Transverse colon (tissue), 4 donors: Measurements from ENCODE around the gene HMGN2. TPM values are rescaled to one million over a fixed set of nuclear protein-coding genes. Genes with fewer than 3 reads are reported as not detected.
A peak's percentile ranks its signal among the peaks of the same experiment; 100 is the strongest.

Experiments used
- DNase-seq: peaks from one replicate; pipeline ENCODE4 v3.0.0-alpha.2; 2019
- H3K27ac ChIP-seq, 4 donors: fragments of 200-600 bp; sonication (generic); 2 replicates each; pipeline ENCODE4 v1.5.1; 2016 to 2018; ENCODE audit warnings: inconsistent platforms in 4 of 4
- H3K27me3 ChIP-seq: fragments of 200-600 bp; sonication (generic); 2 replicates; pipeline ENCODE4 v1.5.1; 2017; ENCODE audit warnings: inconsistent platforms
- H3K36me3 ChIP-seq, 4 donors: fragments of 200-600 bp; sonication (generic); 2 replicates each; pipeline ENCODE4 v1.5.1; 2017 to 2019; ENCODE audit warnings: inconsistent platforms in 4 of 4
- H3K4me1 ChIP-seq, 4 donors: fragments of 200-600 bp; sonication (generic); 2 replicates each; pipeline ENCODE4 v1.5.1; 2017 to 2020; ENCODE audit warnings: inconsistent platforms in 4 of 4
- H3K4me3 ChIP-seq, 4 donors: fragments of 200-600 bp; sonication (generic); 1 replicate in 1 of 4; 2 replicates in 3 of 4; pipeline versions ENCODE4 v1.5.1 to v1.6.1; 2017 to 2019; ENCODE audit warnings: inconsistent platforms in 4 of 4
- H3K9me3 ChIP-seq, 2 donors: fragments of 200-600 bp; sonication (generic); 2 replicates each; pipeline ENCODE4 v1.5.1; 2017 to 2019; ENCODE audit warnings: inconsistent platforms in 2 of 2
- EP300 ChIP-seq: sonication (generic); formaldehyde crosslinking; IDR thresholded peaks from one replicate; pipeline ENCODE4 v1.6.1; 2017; ENCODE audit warnings: antibody characterized with exemption, low read depth
- POLR2A ChIP-seq: fragments of 450-650 bp; IDR thresholded peaks from one replicate; pipeline ENCODE4 v1.6.1; 2016; ENCODE audit warnings: antibody characterized with exemption, mild to moderate bottlenecking, moderate library complexity
- POLR2AphosphoS5 ChIP-seq, 3 donors: sonication (generic); formaldehyde crosslinking; IDR thresholded peaks; one replicate each; pipeline ENCODE4 v1.6.1; 2016; ENCODE audit warnings: antibody characterized with exemption in 3 of 3
- WGBS, 2 donors: methylation state at CpG; one replicate each; pipeline ENCODE4 v1.1.5; 2018; ENCODE audit warnings: low coverage in 1 of 2; 5-methylcytosine and 5-hydroxymethylcytosine counted together
- in situ Hi-C, 4 donors: fragments of 200-750 bp; cut with MboI; loops; one replicate each; pipeline versions ENCODE4 v1.15.0 to v1.15.1; 2017; ENCODE audit warnings: low sequenced_read_pairs in 3 of 4, low pct_ligation_motif_present in 1 of 4, low pct_unique_long_range_greater_than_20kb in 1 of 4
- intact Hi-C: fragments of 100-400 bp; cut with DNase I; formaldehyde crosslinking; loops from one replicate; pipeline ENCODE4 v1.15.1; 2023; ENCODE audit warnings: low total_unique reads
- total RNA-seq, 4 donors: library from RNA; depleted of rRNA; stranded (reverse); fragments of >200 nt; gene quantifications; one replicate each; pipeline ENCODE4 v1.1.0, GENCODE V29; 2016
- TF ChIP-seq, protein P1 (sequence below), 5 experiments: fragments of 200-600 bp in 3 of 5; fragments of 450-650 bp in 2 of 5; sonication (generic) in 3 of 5; IDR thresholded peaks; 1 replicate in 2 of 5; 2 replicates in 3 of 5; pipeline ENCODE4 v1.5.1; 2016 to 2017; ENCODE audit warnings: antibody characterized with exemption in 5 of 5, inconsistent platforms in 3 of 5, mild to moderate bottlenecking in 2 of 5, moderate library complexity in 1 of 5

The HMGN2 gene
- 100 to 1,000 TPM in 3 of 4 donors, 10 to 100 TPM in 1; 58.7 to 194 (median 165) TPM for total RNA-seq

DNA sequence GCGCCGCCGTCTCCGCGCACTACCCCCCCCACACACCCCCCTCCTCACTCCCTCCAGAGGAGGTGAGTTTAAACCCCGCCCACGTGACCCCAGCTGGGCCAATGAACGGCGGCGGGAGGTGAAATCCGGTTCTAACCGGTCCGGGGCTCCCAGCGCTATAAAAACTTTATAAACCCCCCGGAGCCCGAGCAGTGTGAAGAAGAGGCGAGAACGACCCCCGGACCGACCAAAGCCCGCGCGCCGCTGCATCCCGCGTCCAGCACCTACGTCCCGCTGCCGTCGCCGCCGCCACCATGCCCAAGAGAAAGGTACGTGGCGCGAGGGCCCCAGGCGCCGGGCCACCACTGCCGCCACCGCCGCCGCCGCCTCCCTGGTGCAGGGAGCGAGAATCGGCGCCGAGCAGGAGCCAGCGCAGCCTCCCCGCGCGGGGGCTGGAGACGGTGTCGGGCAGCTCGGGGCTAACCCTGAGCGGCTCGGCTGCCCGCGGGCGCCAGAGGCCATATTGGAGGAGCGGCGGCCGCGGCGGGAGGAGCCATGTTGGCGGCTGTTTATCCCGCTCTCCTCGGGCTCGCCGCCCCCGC is at the start of gene HMGN2:
TSS of gene HMGN2 (plus strand) at position 121 of the 581 bp plus-strand sequence. CDS start at position 294, 173 bp downstream.
- WGBS, 2 donors: 0% methylated on average over 24 of the region's 69 CpGs; no CpG with 5 or more reads in 1 of the 2 donors
- intact Hi-C loops: no loop called here
- Histone ChIP-seq H3K36me3 (peaks cover 0 to 23% (median 9%) of the 10 kb centered on the region in 4 donors), H3K27ac (peak within 1 kb of the TSS; percentile 99 to 100 (median 100)), H3K4me3 (peak within 1 kb of the TSS; percentile 83 to 99 (median 90)), H3K27me3 (no peaks in the 10 kb centered on the region), H3K4me1 (peaks cover 13 to 55% (median 41%) of the 10 kb centered on the region in 4 donors), H3K9me3 (no peaks in the 10 kb centered on the region)
- TF ChIP-seq POLR2A: peak; percentile 48
- no peak for TF ChIP-seq EP300
- TF ChIP-seq POLR2AphosphoS5 (IDR thresholded peaks at IDR 0.05): peak in 2 of 3 donors; percentile 2 to 5
- TF ChIP-seq, protein P1, sequence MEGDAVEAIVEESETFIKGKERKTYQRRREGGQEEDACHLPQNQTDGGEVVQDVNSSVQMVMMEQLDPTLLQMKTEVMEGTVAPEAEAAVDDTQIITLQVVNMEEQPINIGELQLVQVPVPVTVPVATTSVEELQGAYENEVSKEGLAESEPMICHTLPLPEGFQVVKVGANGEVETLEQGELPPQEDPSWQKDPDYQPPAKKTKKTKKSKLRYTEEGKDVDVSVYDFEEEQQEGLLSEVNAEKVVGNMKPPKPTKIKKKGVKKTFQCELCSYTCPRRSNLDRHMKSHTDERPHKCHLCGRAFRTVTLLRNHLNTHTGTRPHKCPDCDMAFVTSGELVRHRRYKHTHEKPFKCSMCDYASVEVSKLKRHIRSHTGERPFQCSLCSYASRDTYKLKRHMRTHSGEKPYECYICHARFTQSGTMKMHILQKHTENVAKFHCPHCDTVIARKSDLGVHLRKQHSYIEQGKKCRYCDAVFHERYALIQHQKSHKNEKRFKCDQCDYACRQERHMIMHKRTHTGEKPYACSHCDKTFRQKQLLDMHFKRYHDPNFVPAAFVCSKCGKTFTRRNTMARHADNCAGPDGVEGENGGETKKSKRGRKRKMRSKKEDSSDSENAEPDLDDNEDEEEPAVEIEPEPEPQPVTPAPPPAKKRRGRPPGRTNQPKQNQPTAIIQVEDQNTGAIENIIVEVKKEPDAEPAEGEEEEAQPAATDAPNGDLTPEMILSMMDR (IDR thresholded peaks at IDR 0.05): no peak
- DNase-seq: peak; percentile 93
- in situ Hi-C loops: no loop called here

DNA sequence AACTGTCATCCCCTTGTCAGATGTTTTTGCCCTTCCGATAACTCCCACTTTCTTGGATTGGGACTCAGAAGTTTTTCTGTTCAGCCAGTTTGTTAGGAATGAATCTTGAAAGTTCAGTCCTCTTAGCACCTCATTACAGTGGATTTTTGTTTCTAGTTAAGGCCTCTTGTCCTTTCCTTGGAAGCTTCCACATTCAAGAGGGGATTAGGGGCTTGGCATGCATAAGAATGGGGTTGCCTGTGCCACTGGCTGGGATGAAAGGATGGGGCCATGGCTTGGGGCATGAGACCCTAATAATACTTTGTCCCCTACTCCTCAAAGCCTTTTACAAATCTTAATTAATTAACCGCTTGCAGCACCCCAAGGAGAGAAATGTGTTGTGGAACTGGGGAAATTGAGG is 42.5 kb upstream of the HMGN2 start:
- Histone ChIP-seq H3K9me3 (no peaks in the 10 kb centered on the region), H3K27me3 (peaks cover 14% of the 10 kb centered on the region), H3K36me3 (no peaks in the 10 kb centered on the region), H3K4me1 (peaks cover 4 to 29% (median 26%) of the 10 kb centered on the region in 4 donors), H3K27ac (no peak overlapping the region), H3K4me3 (no peak overlapping the region)
- TF ChIP-seq EP300 (no peak), POLR2AphosphoS5 (IDR thresholded peaks at IDR 0.05) (no peak)
- WGBS, 2 donors: 85 to 93% methylated on average over 2 of the region's 2 CpGs
- no peak for DNase-seq
- in situ Hi-C loops (no loop called here), intact Hi-C loops (no loop called here)

DNA sequence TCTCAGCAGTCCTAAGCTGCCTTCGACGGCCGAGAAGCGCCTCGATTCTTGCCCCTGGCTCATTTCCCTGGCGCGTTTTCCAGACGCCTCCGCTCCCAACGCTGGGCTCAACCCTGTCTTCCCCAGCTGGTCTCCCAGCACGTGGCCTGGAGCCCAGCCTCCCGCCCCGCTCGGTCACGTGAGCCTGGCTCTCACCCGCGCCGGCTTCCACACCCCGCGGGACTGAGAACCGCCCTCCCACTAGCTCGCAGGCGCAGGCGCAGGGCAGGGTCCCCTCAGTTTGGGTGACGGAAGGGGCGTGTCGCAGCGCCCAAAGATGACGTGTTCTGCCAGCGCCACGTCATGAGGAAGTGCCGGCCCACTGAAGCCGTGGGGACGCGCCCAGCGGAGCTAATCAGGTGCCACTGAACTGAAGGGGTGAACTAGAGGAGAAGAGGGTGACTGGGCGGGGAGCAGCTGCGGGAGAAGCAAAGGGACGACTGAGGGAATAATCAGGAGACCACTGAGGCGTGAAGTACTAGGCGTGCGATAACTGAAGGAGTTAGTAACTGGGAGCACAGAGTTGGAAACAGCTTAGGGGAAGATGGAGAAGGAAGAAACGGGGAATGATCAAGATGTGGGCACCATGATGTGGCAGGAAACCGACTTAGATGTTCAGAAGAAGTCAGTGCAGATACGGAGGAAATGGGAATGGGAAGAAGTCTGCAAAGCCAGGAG is 40.1 kb upstream of the HMGN2 start, which contains the start of gene DHDDS:
TSS of gene DHDDS (plus strand) at position 343 of the 717 bp plus-strand sequence. CDS start 625 bp downstream, outside the sequence.
- no peak for TF ChIP-seq EP300
- TF ChIP-seq POLR2A: peak; percentile 97
- TF ChIP-seq, protein P1 (IDR thresholded peaks at IDR 0.05): no peak
- peak; percentile 95 to 99 (median 97) for TF ChIP-seq POLR2AphosphoS5 (IDR thresholded peaks at IDR 0.05)
- no peaks in the 10 kb centered on the region for H3K9me3 ChIP-seq
- no peaks in the 10 kb centered on the region for H3K27me3 ChIP-seq
- H3K4me1 ChIP-seq: peaks cover 4 to 30% (median 26%) of the 10 kb centered on the region in 4 donors
- peak within 1 kb of the TSS; percentile 37 to 87 (median 68) for H3K4me3 ChIP-seq
- 0% methylated on average over 3 to 45 of the region's 45 CpGs for WGBS, 2 donors
- intact Hi-C loops (no loop called here), in situ Hi-C loops (no loop called here)
- H3K27ac ChIP-seq: peak within 1 kb of the TSS; percentile 84 to 97 (median 90)
- DNase-seq: peak; percentile 99
- peaks cover 0 to 11% (median 5%) of the 10 kb centered on the region in 4 donors for H3K36me3 ChIP-seq

DNA sequence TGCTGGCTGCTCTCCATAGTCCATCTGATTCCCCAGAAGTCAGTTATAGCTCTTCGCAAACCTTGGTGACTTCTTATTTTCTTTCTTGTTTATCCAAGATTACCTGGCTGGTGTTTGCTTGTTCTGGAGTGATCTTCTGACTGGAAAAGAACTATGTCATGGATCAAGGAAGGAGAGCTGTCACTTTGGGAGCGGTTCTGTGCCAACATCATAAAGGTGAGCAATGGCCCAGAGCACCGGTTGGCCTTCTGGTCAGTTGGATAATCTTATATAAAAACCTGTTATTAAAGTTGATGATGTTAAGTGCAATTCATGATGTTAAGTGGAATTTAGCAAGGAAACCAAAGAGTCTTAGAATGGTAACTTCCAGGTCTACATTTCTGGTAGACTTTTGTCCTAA is 39.4 kb upstream of the HMGN2 start:
- TF ChIP-seq POLR2AphosphoS5 (IDR thresholded peaks at IDR 0.05) (peak in 2 of 3 donors; percentile 13 to 35), POLR2A (no peak)
- in situ Hi-C loops: no loop called here
- peaks cover 4 to 30% (median 26%) of the 10 kb centered on the region in 4 donors for H3K4me1 ChIP-seq
- WGBS, 2 donors: 16 to 45% methylated on average over 3 of the region's 3 CpGs
- no peaks in the 10 kb centered on the region for H3K27me3 ChIP-seq
- intact Hi-C loops: no loop called here
- peak overlapping the region; percentile 37 to 87 (median 68) for H3K4me3 ChIP-seq
- DNase-seq: peak; percentile 46
- peak overlapping the region; percentile 84 to 97 (median 90) for H3K27ac ChIP-seq
- no peaks in the 10 kb centered on the region for H3K9me3 ChIP-seq
- H3K36me3 ChIP-seq: peaks cover 0 to 17% (median 7%) of the 10 kb centered on the region in 4 donors
